NCI-H526 (cell line): Measurements from ENCODE around the gene DBNL.

Experiments
- DNase-seq, 2 experiments: peaks; one replicate each; lab custom pipeline; 2025; lab: John Stamatoyannopoulos, UW

The DBNL gene

DNA sequence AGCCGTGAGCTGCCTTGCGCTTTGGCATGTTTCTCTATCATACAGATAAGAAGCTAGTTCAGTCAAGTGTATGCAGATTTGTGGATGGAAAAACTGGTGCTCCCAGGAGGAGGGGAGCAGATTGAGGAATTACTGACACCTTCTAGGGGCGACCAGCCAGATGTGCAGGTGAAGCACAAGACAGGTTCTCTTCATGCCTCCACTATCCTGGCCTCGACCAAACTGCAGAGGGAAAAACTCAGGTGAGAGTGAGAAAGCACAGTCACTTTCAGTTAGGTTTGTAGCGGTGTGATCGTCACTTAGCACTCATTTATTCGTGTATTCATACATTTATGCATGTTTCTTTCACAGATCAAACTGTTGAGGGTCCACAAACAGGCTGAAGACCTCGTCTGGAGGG lies 600 bp upstream of the DBNL start:
- peak in 1 of 2 experiments; percentile 35 for DNase-seq

DNA sequence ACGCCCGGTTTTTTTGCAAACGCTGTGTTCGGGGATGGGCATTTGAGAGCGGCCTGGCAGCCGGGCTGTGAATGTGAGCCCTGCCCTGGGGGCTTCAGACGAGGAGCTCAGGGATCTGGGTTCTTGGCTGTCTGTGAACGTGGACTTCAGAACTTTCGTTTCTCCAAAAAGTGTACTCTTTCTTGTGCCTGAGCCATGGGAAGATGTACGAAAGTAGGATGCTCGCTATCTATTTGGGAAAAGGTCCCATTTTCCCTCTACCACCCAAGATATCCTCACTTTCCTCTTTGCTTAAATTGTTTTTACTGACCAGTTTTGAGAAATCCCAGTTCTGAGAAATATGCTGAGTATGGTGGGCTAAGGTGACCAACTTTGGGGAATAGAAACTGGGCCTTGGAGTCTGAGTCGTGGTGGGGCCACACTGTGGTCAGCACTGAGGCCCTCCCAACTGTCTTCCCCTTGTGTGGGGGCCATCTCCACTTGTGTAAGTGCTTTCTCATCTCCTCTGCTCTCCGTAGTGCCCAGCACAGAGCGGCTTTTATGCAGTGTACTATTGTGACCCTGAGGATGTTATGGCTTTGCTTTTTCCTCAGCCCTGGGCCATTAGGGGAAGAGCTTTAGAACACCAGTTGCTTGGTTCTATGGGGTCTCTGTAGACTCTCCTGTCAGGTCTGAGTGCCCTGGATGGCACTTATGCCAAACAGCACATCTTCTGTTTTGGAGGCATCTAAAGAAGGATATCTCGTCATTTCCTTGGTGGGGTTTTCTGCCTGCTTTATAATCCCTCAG lies 918 bp downstream of the DBNL start:
- no peak for DNase-seq

DNA sequence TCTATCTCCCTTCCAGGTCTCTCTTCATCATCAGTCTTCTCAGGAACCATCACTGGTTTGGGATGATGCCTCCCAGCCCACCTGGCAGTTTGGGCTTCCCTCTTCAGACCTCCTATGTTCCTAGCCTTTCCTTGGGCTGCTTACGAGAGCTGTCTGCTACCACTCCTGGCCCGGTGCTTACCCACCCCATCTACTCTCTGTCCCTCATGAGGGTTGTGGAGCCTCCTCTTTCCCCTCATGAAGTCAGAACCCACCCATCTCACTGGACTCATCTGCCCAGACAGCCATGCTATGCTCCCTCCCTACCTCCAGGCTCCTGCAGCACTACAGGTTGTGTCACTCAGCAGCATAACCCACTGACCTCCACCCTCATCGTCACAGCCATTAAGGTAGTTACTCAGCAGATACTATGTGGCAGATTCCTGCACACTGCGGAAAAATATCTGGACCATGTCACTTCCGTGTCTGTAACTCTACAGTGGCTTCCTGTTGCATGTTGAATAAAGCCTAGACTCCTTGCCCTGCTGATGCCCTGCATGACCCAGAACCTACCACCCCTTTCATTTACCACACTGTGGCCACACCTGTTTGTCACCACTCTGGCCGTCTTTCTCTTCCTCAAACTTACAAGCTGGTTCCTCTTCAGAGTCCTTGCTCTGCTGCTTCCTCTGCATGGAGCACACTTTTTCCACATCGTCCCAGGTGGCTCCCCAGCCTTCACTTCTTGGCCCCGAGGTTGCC lies 2.0 kb downstream of the DBNL start:
- no peak for DNase-seq

DNA sequence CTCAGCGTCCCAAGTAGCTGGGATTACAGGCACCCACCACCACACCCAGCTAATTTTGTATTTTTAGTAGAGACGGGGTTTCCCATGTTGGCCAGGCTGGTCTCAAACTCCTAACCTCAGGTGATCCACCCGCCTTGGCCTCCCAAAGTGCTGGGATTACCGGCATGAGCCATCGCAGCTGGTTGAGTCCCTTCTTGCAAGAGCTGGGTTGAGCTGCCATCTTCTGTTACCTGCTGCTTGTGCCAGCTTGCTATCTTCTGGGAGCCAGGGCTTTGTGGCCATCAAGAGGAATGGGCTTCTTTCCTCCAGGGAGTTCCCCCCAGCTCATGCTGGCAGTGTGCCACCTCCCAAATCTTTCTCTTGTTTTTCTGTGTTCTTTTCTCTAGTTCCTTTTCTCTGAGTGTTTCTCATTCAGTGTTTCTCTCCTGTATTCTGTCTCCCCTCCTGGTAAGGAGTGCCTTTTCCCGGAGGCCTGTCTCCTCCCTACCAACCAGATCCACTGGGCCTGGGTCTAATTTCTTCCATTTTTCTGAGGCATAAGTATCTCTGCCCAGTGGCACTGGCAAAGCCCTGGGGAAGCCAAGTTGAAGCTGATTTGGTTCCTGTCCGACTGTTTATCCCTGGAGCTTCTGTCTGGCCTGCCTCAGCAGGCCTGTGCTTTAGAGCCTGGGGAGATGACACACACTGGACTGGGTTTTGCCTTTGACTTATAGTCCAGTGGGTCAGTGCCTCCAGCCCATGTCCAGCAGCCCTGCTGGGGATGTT lies 3.7 kb downstream of the DBNL start:
- no peak for DNase-seq

DNA sequence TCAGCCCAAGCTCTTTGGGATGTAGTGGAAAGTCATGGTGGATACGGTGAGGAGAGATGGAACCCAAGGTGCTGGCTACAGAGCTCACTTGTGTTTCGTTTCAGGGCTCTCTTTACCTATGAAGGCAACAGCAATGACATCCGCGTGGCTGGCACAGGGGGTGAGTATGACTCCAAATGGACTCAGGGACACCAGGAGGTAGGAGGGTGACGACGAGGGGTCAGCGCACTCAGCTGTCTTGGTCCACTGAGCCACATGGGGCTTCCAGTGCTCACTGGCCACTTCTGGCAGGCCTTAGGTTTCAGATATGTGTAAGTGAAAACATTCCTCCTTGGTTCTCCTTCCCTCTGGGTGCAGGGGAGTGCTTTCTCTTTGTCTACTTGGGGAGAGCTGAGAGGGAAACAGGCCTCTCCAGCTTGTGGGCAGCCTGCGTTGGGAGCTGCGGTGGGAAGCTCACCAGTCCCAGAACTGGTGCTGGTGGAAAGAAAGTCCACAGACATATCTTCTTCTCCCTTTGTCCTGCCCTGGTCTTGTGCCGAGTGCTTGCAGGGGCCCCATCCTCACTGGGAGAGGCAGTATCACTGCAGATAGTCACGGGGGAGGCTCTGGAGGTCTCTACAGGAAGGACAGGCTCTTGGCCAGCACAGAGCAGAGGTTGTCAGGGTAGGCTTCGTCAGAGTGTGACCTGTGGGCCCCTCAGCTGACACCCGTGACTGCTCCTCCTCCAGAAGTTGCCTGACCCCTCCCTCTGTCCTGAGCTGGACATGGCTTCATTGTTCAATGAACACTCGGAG lies 5.8 kb downstream of the DBNL start:
- DNase-seq: no peak

DNA sequence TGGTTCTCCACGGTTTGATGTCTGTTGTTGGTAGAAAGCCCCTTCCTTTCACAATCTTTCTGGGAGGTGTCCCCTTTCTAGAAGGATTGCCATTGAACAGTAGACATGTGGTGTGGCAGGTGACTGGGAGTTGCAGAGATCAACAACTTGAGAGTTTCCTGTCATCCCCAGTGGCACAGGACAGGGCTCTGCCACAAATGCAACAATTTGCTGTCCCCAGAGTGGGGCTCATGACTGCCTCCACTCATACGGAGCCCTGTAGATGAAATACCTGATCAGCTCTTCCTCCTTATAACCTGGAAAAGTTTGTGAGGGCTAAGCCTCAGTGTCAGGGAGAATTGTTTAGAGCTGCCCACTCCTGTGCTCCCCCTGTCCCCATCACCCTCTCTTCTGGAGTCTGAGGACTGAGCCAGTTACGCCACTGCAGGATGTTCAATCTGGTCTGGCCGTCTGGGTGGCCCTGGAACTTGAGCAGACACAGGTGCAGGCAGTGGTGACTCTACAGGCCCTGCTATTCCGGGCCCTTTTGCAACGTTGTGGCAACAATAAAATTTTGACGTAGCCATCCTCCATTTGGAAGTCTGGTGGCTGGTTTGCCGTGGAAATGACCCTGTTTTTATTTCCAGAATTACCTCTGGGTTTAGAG lies 6.5 kb downstream of the DBNL start:
- DNase-seq: no peak

DNA sequence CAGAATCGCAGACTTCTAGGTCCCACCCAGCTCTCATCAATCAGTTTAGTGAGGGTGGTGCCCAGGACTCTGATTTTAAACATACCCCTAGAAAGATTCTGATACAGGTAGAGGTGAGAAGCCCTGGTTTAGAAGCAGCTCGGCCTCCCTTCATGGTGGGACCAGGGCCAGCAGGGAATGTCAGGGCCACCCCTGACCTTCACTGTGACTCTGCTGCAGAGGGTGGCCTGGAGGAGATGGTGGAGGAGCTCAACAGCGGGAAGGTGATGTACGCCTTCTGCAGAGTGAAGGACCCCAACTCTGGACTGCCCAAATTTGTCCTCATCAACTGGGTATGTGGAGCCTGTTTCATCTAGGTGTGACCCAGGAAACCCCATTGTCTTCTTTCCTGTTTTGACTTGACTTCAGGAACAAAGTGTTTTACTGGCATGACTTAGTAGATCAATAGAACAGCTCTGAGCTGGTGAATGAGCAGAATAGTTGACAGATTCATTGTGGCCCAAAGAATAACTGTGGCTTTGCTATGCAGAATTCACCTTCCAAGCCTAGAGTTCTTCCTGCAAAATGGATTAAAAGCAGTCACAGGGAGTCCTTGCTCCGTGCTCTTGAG lies 7.2 kb downstream of the DBNL start:
- no peak for DNase-seq

DNA sequence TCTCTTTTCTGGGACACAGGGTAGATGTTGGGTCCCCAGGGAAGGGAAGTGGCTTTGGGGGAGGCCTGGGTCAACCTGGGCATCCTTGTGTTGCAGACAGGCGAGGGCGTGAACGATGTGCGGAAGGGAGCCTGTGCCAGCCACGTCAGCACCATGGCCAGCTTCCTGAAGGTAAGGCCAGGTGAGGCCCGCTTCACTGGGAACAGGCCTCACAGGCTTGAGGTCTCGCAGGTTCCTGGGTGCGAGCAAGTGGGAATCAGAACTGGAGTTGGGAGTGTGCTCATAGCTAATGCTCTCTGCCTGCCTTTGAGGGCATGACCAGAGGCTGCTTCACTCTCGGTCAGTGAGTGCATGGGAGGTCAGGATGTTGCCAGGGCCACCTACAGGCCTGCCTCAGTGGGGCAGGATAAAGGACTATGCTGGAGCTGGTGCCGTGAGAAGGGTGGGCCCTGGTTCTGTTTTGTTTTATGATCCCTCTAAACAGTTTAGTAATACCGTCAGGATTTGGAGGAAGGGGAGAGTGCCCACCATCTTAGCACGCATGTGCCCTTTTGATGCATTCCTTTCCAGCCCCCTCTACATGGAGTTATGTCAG lies 8.4 kb downstream of the DBNL start:
- no peak for DNase-seq

DNA sequence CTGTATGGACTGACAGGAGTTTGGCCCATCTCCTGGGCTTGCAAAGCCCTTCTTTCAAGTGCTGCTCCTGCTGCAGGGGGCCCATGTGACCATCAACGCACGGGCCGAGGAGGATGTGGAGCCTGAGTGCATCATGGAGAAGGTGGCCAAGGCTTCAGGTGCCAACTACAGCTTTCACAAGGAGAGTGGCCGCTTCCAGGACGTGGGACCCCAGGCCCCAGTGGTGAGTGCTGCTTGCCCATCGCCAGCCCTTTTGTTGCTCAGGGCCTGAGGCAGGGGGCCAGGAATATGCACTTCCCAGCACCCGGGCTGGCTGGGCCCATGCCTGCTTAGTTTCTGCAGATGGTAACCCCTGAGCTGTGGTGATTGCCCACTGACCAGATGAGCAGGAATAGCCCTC lies 12.2 kb downstream of the DBNL start:
- DNase-seq: no peak

DNA sequence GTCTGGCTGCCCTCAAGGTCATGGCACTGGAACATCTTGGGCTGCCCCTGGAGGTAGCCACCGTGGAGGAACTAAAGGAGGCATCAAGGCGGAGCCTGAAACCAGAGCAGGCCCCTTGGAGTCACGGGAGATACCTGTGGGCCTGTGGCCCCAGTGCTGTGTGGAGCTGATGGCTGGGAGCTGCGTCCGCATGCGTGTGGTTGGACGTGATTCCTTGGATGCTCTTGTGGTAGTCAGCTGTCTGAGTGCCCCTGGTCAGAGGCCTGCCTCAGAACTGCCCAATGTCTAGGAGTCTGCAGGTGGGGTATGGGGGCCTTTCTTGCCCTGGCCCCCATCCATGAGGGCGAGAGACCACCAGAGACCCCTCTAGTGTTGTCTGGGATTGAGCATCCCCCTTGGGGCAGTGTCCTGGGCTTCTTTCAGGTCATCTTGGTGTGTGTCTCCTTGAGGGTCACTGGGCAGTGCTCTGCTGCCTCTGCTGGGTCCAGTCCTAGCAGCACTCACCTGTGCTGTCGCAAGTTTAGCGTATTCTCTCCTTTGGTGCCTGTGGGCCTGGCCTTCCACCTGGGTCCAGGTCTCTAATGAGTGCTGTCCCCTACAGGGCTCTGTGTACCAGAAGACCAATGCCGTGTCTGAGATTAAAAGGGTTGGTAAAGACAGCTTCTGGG lies 12.8 kb downstream of the DBNL start:
- no peak for DNase-seq

DNA sequence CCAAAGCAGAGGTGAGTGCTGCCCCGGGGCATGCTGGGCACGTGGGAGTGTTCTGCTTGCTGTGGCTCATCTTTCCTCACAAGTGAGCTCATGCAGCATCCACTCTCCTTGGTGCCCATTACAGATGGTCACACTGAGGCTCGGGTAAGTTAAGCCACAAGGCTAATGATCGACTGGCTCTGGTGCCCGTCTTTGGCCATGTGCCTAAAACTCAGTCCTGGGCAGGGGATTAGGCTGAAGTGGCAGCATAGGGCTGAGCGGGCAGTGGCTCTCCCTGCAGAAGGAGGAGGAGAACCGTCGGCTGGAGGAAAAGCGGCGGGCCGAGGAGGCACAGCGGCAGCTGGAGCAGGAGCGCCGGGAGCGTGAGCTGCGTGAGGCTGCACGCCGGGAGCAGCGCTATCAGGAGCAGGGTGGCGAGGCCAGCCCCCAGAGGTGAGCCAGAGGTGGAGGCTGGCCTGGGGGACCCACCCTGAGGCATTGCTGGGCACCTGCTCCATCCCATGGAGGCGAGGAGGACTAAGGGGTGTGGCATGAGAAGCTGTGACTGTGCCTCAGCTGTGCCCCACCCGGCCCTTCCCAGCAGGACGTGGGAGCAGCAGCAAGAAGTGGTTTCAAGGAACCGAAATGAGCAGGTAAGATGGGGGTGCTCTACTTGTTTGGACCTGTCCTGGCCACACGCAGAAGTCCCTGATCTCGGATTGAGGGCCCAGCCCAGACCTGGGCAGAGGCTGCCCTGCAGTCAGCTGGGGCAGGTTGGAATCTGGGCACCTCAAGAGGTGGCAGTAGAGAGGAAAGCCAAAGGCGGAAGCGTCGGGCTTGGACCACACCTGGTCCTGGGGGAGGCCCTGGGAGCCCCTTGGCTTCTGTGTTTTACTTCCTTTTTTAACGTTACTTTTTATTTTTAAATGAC lies 13.6 kb downstream of the DBNL start:
- DNase-seq: no peak

DNA sequence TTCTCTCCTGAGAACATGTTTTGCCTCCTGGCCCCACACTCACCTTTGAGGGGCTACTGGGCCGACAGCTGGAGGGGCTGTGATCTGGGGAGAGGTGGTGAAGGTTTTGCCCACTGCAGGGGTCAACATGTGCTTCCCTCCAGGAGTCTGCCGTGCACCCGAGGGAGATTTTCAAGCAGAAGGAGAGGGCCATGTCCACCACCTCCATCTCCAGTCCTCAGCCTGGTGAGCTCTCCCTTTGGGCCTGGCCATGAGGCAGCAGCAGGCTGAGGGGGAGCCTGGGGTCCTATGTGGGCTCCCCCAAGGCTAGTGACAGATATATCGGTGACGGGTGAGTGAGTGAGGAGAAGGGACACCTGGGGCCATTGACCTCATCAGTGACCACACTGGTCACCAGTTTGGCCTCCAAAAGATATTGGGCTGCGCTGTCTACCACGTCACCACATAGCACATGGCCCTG lies 14.3 kb downstream of the DBNL start:
- DNase-seq: no peak

DNA sequence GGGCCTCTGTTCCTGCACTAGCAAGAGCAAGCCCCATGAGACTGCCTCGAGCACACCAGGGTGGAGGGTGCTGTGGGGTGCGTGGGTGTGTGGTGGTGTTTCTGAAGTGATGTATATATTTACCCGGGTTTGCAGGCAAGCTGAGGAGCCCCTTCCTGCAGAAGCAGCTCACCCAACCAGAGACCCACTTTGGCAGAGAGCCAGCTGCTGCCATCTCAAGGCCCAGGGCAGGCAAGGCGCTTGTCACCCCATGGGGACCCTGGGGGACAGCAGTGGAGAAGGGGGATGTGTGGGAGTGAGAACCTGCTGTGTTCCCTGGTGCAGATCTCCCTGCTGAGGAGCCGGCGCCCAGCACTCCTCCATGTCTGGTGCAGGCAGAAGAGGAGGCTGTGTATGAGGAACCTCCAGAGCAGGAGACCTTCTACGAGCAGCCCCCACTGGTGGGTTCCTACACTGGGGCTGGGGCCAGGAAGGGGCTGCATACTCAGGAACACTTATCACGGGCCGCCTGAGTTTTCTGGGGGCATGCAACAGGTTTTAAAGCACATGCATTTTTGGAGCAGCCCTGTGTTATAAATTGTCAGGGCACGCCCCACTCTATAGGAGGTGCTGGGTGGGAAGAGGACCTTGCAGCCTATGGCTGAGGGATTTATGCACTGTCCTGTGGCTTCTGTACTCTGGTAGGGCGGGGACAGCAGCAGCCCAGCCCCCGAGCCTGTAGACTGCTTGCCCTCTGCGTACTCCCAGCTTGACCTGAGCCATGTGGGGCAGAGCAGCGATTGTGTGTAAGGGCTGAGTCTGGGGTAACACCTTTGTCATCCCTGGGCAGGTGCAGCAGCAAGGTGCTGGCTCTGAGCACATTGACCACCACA lies 15.0 kb downstream of the DBNL start:
- no peak for DNase-seq

DNA sequence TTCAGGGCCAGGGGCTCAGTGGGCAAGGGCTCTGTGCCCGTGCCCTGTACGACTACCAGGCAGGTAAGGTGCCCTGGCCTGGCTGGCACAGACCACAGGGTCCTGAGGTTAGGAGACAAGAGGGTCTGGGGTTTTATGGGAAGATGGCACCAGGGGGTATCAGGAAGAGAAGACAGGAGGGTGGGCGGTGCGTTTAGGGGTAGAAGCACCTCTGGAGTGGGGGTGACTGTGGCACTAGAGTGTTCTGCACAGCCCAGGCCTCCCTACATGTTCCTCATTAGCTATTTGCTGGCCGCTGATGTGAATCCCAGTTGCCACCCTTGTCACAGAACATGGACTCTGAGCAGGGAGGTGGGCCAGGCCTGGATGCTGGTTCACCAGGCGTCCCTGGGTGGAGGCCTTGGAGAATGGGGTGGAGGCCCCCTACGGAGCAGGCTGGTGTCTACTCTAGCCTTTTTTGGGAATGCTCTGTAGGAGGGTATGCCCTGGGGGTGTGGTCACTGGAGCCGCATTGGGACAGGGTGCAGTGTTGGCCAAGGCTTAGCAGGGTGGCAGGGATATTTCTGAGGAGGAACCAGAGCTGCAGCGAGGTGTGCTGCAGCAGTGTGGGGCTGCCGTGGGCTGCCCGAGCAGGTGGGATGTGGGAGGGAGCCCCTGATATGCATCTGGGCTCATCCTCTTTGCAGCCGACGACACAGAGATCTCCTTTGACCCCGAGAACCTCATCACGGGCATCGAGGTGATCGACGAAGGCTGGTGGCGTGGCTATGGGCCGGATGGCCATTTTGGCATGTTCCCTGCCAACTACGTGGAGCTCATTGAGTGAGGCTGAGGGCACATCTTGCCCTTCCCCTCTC lies 15.8 kb downstream of the DBNL start:
- DNase-seq: no peak

DNA sequence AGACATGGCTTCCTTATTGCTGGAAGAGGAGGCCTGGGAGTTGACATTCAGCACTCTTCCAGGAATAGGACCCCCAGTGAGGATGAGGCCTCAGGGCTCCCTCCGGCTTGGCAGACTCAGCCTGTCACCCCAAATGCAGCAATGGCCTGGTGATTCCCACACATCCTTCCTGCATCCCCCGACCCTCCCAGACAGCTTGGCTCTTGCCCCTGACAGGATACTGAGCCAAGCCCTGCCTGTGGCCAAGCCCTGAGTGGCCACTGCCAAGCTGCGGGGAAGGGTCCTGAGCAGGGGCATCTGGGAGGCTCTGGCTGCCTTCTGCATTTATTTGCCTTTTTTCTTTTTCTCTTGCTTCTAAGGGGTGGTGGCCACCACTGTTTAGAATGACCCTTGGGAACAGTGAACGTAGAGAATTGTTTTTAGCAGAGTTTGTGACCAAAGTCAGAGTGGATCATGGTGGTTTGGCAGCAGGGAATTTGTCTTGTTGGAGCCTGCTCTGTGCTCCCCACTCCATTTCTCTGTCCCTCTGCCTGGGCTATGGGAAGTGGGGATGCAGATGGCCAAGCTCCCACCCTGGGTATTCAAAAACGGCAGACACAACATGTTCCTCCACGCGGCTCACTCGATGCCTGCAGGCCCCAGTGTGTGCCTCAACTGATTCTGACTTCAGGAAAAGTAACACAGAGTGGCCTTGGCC lies 16.6 kb downstream of the DBNL start:
- DNase-seq: no peak

DNA sequence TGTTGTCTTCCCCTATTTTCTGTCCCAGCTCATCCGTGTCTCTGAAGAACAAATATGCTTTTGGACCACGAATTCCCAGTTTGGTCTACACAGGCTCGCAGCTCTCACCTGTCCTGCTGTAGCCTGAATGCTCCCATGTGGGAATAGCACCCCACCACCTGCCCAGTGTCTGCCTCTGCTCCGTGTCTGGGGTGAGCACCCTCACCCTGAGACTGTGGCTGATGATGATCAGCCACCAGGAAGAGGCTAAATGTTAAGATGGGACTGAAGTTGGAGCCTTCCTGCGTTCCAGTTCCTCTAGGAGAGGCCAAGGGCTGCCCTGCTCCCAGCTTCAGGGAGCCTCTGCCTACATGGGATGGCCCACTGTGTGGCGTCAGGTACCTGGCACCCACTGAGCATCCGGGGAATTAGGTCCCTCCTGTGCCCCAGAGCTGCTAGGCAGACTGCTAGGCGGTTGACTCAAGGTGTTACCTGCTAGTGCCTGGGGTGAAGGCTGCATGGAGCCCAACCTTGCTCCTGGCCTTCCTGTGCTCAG lies 17.2 kb downstream of the DBNL start:
- no peak for DNase-seq
